ENCODE results near the gene FADS1. TPM values are rescaled to one million over a fixed set of nuclear protein-coding genes. Genes with fewer than 3 reads are reported as not detected.
A peak's percentile ranks its signal among the peaks of the same experiment; 100 is the strongest.

Gene FADS1
- total RNA-seq, result 99.3 TPM

DNA sequence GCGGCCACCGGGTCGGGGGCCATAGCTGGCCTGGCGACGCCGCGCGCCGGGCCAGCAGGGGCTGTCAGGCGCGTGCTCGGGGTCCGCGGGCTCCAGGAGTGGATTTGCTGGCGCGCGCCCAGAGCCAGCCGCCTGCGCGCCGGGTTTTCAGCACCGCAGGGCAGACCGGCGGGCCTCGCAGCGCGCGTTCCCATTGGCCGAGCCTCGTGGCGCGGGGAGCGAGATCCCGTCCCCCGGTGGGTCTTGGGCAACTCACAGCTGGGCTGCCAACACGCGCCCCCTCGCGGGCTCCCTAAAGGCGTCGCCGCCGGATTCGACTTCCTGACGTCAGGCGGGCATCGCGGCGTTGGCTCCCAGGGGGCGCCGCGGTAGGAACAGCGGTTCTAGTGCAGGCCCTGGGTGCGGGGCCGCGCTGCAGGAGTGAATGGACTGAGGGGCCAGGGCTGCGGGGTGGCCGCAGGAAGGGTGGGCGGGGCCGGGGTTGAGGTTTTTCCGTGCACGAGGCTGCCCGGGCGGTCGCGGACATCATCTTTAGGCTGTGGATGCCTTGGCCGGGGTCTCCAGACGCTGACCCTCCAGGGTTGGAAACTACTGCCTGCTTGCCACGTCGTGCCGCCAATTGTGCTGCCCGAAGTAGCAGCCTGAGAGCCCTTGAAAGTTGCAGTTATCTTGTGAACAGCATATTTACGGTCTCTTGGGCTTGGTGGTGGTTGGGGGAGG lies at the start of gene FADS1:
TSS of gene FADS1 (minus strand) at position 268 of the 720 bp plus-strand sequence. CDS start at position 194, 74 bp downstream.
- ATAC-seq, result peak; percentile 41
- intact Hi-C loops (cut with DNase I), result no loop called here
- peak; percentile 95 for DNase-seq (ENCODE audit: low spot score)

DNA sequence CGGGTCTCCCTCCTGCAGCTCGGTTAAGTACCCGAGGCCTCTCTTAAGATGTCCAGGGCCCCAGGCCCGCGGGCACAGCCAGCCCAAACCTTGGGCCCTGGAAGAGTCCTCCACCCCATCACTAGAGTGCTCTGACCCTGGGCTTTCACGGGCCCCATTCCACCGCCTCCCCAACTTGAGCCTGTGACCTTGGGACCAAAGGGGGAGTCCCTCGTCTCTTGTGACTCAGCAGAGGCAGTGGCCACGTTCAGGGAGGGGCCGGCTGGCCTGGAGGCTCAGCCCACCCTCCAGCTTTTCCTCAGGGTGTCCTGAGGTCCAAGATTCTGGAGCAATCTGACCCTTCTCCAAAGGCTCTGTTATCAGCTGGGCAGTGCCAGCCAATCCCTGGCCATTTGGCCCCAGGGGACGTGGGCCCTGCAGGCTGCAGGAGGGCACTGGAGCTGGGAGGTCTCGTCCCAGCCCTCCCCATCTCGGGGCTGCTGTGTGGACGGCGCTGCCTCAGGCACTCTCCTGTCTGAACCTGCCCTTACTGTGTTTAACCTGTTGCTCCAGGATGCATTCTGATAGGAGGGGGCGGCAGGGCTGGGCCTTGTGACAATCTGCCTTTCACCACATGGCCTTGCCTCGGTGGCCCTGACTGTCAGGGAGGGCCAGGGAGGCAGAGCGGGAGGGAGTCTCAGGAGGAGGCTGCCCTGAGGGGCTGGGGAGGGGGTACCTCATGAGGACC lies 49.6 kb upstream of the FADS1 start:
- ATAC-seq, result no peak
- intact Hi-C loops (cut with DNase I), result no loop called here
- DNase-seq (ENCODE audit: low spot score), result no peak

- intact Hi-C loops (cut with DNase I), result no loop called here
- ATAC-seq, result no peak
- DNase-seq (ENCODE audit: low spot score), result no peak
Observed at GRCh38 chr11:61864814-61865775, 48.3 kb upstream of the FADS1 start.

DNA sequence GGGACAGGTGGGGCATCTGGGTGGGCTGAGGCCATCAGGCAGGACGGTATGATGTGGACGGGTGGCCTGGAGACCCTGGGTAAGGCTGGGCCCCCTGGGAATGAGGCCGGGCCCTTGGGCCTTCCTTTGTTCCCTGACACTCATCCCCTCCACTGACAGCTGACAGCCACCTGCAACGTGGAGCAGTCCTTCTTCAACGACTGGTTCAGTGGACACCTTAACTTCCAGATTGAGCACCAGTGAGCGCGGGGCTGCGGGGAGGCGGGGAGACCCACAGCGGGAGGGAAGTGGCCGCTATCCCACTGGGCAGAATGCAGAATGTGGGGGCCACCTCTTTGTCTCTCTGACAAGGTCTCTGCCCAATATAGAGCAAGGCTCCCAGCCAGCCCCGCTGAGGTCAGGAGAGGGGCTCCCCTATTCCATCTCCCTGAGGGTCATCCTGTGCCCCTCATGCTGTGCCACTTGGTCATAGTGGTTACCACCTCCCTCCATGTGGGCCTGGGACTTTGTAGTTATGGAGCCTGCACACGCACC lies 46.8 kb upstream of the FADS1 start:
- intact Hi-C loops (cut with DNase I), result no loop called here
- ATAC-seq (no peak), DNase-seq (ENCODE audit: low spot score) (no peak)

DNA sequence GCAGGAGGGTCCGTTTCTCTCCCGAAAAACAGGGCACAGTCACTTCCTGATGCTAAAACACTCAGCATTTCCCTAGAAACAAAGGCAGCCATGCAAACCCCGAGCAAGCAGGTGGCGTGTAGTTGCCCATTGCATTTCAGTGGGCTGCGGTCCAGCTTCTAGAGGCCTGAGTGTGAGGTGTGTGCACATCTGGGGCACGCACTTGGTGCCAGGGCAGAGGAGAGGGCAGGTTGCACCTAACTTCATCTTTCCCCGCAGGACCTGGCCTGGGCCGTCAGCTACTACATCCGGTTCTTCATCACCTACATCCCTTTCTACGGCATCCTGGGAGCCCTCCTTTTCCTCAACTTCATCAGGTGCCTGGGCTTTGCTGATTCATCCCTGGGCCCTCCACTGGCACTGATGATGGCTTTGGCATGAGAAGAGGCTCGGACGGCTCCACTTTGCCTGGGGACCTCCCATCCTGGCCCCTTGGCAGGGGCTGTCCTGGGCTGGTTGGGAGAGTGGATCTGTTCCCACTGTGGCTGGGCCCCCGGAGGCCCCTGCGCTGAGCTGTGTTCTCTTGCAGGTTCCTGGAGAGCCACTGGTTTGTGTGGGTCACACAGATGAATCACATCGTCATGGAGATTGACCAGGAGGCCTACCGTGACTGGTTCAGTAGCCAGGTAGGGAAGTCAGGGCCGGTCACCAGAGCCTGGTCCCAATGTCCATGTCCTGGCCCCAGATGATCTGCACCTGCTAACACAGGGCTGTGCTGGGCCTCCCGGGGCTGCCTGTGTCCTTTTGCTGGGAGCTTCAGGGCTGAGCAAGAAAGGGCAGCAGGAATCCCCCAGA lies 46.1 kb upstream of the FADS1 start:
- DNase-seq (ENCODE audit: low spot score) (no peak), ATAC-seq (no peak)
- intact Hi-C loops (cut with DNase I), result no loop called here

- intact Hi-C loops (cut with DNase I), result no loop called here
- DNase-seq (ENCODE audit: low spot score) (no peak), ATAC-seq (no peak)
Observed at GRCh38 chr11:61861634-61862033, 44.8 kb upstream of the FADS1 start.

- intact Hi-C loops (cut with DNase I), result no loop called here
- DNase-seq (ENCODE audit: low spot score) (no peak), ATAC-seq (peak; percentile 56)
Observed at GRCh38 chr11:61860054-61860903, 43.5 kb upstream of the FADS1 start.

- DNase-seq (ENCODE audit: low spot score) (no peak), ATAC-seq (no peak)
- intact Hi-C loops (cut with DNase I), result no loop called here
Observed at GRCh38 chr11:61855939-61856680, 39.3 kb upstream of the FADS1 start.

GRCh38 chr11:61854966-61855714 lies 38.3 kb upstream of the FADS1 start:
- DNase-seq (ENCODE audit: low spot score) (no peak), ATAC-seq (peak; percentile 28)
- intact Hi-C loops (cut with DNase I), result no loop called here

DNA sequence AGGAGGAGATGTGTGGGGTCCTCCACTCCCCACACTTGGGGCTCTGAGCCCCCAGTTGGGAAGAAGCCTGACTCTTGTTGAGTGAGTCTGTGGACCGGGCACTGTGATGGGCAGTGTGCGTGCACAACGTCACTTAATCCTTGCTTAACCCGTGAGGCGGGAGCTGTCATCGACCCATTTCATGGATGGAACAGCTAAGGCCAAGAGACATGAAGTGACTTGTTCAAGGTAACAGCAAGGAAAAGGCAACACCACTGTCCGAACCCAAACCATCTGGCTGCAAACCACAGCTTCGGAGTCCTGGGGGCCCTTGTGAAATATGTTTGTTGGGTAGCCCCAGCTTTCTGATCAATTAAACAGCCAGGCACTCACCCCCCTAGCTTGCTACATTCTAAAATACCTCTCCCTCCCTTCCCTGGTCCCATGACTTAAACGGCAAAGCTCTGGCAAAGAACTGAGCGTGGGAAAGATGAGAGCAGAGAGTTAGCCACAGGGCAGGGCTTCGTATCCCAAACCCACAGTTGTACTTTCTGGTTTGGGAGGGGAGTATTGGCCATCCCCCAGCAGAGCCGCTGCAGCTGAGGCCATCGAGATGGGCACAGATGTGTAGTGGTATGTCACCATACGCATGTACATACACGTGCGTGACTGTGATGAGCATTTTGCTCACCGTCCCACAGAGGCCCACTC lies 37.5 kb upstream of the FADS1 start:
- ATAC-seq (no peak), DNase-seq (ENCODE audit: low spot score) (no peak)
- intact Hi-C loops (cut with DNase I), result no loop called here

- intact Hi-C loops (cut with DNase I), result no loop called here
- ATAC-seq (peak; percentile 5), DNase-seq (ENCODE audit: low spot score) (no peak)
Observed at GRCh38 chr11:61853698-61854169, 36.9 kb upstream of the FADS1 start.

DNA sequence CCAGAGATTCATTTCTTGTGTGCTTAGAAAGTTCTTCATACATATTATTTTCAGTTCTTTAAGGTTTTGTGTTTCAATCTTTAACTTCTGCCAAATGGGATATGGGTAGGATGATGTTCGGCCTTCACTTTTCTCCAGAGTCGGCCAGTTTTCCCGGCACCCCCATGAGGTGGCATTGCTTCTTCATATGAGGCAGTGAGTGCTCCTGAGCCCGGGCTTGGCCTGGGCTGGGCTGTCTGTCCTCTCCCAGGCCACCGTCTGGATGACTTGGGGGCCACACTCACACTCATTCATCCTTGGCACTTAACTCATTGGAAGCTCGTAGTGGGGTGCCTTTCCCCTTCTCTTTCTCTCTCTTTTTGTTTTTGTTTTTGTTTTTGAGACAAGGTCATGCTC lies 35.1 kb upstream of the FADS1 start:
- ATAC-seq (no peak), DNase-seq (ENCODE audit: low spot score) (no peak)
- intact Hi-C loops (cut with DNase I), result no loop called here

DNA sequence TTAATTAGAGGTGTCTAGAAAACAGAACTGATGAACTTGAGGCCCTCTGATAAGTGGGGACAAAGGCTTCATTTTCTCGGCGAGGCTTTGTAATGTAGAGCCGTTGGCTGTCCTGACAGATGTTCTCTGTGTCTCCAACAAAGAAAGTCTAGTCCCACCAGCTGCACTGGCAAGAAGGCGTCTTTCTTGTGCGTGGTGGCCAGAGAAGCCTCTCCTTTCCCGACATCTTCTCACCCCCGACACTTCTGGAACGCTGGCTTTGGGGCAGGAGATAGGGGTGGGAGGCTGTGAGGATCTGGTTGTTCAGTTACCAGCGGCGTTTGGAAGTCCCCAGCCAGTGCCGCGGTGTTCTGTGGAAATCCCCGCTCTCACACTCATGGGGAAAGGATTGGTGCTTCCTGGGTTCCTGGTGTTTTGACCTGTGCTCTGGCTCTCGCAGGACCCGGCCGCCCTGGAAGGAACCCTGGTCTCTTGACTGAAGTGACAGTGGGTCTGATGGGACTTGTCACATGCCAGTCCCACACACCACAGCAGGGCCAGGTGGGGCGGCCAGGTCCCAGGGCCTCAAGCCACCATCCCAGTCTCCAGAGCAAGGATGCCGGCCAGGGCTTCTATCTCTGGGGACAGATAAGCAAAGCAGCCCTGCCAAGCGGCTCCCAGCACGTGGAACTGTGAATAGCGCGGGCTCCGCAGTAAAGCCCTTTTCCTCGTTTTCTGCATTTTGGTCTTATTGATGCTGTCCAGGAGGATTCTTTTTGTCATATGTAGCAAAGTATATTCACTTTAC lies 34.5 kb upstream of the FADS1 start:
- ATAC-seq (peak; percentile 10), DNase-seq (ENCODE audit: low spot score) (no peak)
- intact Hi-C loops (cut with DNase I), result no loop called here

- intact Hi-C loops (cut with DNase I), result no loop called here
- DNase-seq (ENCODE audit: low spot score) (no peak), ATAC-seq (no peak)
Observed at GRCh38 chr11:61850687-61851086, 33.9 kb upstream of the FADS1 start.

GRCh38 chr11:61848631-61849030 lies 31.8 kb upstream of the FADS1 start:
- intact Hi-C loops (cut with DNase I), result no loop called here

More at GRCh38 chr11:61848631-61849030, 31.8 kb upstream of the FADS1 start:
- ATAC-seq (no peak), DNase-seq (ENCODE audit: low spot score) (no peak)

Measured in sciatic nerve (tissue), 2 donors.